HG03442 (cell line): ENCODE results near the gene SMAD3.
A peak's percentile ranks its signal among the peaks of the same experiment; 100 is the strongest.
"Not testable (repeated sequence)": the region's sequence is repeated elsewhere in the genome, so short reads cannot be mapped to it uniquely, and the experiment has no call there.

Experiments used
- ATAC-seq: cut with Tn5 transposase; IDR thresholded peaks from one replicate; pipeline ENCODE4 v1.9.1; 2021; ENCODE audit warnings: mild to moderate bottlenecking, moderate library complexity; ENCODE audit not compliant: unreplicated experiment

Gene SMAD3

GRCh38 chr15:67062369-67062985, 2.9 kb upstream of the SMAD3 start:
- no peak for ATAC-seq

GRCh38 chr15:67063689-67064606, 1.5 kb upstream of the SMAD3 start:
- ATAC-seq: no peak

DNA sequence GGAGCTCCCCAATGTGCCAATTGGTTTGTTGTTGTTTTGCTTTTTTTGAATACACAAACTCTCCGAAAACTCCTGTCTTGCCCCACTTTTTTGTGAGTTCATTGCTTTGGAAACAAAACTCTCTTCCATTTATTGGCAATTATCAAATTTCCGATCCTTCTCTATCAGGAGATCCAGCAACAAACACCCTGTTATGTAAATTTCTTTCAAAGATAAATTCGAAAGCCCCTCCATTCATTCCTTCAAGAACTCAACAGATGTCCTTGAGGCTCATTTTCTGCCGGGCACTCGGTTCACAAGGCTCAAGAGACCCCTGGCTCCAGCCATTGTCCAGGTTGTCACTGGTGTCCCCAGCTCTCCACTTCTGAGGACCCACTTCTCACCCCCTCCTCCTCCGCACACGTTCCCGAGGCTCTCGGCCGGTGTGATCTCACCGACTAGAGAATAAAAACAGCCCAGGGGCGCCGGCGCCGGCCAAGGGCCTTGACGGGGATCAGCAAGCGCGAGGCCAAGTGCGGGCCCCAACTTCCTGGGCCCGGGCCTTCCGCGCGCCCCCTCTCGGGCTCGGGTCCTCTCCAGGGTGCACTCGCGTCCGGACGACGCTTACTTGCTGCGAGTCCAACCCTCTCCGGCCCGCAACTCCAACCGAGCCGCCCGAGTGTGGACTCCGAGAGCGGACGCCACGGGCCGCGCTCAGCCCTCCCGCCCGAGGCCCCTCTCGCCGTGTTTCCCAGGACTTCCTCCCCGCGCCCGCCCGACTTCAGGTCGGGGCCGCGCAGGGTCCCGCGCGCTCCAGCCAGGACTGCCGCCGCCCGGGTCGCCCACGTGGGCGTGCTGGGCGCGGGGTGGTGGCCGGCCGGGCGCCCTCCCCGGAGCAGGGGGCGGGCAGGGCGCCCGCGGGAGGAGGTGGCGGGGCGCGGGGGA, 533 bp upstream of the SMAD3 start:
- peak; percentile 29 for ATAC-seq

DNA sequence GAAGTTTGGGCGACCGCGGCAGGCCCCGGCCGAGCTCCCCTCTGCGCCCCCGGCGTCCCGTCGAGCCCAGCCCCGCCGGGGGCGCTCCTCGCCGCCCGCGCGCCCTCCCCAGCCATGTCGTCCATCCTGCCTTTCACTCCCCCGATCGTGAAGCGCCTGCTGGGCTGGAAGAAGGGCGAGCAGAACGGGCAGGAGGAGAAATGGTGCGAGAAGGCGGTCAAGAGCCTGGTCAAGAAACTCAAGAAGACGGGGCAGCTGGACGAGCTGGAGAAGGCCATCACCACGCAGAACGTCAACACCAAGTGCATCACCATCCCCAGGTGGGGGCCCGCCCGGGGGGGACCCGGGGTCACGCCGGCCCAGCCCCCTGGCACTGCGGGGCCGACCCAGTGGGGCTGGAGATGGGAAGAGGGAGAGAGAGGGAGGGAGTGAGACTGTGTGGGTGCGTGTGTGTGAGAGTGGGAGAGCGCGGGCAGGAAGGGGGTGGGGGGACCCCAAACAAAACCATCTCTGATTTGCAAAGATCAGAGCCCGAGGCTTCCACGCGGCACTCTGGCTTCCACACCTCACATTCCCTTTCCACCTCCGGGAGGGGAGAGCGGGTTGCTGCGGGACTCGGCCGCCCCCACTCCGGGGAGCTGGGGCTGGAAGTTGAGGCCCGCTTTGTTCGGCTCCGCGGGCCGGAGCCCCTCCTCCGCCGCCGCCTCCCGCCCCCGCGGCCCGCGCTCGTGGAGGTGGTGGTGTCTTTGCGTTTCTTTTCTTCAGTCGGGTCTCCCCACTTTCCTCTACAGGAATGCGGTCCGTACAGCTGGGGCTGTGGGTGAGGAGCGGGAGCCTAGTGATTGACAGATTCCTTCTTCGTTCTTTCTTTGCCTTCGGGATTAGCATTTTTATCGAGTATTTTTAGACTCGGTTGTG, 898 bp downstream of the SMAD3 start:
- no peak for ATAC-seq

DNA sequence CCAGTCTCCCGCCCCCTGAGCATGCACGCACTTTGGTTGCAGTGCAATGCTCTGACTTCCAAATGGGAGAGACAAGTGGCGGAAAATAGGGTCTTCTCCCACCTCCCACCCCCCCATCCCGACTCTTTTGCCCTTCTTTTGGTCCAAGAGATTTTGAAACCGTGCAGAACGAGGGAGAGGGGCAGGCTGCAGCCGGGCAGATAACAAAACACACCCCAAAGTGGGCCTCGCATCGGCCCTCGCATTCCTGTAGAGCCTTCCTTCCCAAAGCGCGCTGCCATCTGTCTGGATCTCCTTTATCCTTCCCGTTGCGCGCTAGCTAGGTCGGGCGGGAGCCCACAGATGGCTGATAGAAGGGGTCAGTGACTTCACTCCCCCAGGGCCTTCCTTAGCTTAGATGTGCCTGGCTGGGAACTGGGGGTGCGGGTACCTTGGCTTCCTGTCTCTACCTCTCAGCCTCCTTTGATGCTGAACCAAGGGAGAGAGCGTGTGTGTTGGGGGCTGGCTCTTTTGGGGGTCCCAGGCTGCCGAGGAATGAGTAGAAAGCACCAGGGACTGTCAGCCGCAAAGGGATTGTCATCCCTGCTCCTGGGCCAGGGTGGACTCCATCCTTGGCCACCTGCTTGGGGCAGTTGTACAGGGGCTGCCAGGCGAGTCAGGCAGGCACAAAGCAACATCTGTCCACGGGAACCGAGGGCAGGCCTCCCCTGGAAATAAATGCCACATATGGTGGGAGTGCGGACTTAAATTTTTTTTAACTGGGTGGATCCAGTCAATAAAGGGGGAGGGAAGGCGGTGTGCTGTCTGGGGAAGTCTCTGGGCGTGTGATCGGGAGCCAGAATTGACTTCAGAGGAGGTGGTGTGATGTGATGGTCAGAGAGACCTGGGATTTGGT, 1.8 kb downstream of the SMAD3 start:
- ATAC-seq: no peak

DNA sequence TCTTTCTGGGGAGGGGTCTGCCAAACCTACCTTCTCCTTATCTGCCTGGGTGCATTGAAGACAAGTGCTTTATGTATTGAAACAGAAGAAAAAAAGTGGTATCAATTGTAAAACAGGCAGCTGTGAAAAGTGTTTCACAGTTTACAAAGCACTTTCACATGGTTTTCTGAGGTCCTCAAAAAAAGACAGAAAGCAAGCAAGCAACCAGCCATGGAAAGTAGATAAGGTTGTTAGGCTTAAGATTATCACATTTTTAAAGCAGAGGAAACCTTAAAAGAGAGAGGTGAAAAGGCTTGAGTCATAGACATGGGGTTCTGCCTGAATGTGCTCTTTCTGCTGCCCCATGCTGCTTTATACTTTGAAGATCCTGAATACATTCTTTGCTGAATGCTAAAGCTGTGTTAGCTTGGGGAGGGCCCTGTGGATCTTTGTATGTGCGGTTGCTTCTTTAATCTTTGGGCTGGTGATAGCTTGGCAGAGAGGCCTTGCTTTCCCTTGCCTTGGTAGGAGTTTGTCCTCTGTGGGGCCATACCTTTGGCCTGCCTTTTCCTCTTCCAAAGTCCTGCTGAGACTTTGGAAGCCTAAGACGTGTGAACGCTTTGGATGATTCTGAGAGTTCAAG, 2.6 kb downstream of the SMAD3 start:
- no peak for ATAC-seq

GRCh38 chr15:67068710-67069400, 3.5 kb downstream of the SMAD3 start:
- ATAC-seq: no peak

GRCh38 chr15:67070150-67070549, 4.7 kb downstream of the SMAD3 start:
- no peak for ATAC-seq

- ATAC-seq: no peak
These were observed 5.7 kb downstream of the SMAD3 start for GRCh38 chr15:67070892-67071664.

- ATAC-seq: no peak
These were observed 7.0 kb downstream of the SMAD3 start for GRCh38 chr15:67072442-67072841.

GRCh38 chr15:67072958-67073357, 7.6 kb downstream of the SMAD3 start:
- ATAC-seq: no peak

- no peak for ATAC-seq
These were observed 9.5 kb downstream of the SMAD3 start for GRCh38 chr15:67074886-67075229.

GRCh38 chr15:67075555-67076135, 10.2 kb downstream of the SMAD3 start:
- ATAC-seq: not testable (repeated sequence)

DNA sequence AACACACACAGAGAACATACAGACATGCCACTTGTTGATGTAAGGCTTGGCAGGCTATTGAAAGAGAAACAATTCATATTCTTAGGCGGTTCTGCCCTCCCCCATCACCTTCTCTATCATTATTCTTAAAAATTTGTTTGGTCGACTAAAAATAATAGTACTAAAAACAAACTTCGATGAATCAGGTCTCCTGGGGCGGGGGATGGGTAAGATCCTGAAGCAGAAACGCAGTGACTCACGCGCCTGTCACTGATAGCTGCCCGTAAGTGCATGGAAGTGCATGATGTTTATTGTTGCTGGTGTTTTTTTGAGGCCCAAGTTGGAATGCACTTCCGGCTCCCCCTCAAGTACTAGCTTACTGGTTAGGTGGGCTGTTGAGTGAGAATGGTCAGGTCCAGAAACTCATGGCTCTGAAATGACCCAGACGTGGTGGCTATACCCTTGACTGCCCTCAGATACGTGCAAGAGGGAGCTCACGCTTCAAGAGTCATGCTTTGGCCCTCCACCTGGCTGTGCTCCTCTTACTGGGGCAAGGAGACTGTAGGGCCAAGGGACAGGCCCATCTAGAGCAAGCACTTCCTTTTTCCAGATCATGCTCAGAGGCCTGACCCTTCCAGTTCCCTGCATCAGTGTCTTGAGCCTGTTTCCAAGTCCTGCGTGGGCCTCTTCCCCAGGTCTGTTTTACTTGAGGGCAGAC, 10.9 kb downstream of the SMAD3 start:
- ATAC-seq: no peak

GRCh38 chr15:67077641-67078215, 12.3 kb downstream of the SMAD3 start:
- ATAC-seq: no peak

DNA sequence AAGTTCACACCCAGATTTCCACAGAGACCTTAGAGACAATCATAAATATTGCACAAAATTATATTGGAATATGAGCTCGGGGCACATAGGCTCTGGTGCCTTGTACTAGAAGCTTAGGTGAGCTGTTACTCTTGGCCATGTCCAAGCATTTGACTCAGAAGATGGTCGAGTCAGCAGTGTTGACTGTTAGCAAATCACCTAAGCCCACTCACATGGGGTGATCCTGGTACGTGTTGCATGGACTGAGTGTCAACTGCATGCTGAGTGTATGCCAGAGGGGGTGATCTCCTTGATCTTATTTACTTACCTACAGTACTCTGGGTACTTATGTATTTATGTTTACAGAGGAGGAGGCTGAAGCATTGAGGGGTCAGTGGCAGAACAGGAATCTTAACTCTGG, 14.0 kb downstream of the SMAD3 start:
- ATAC-seq: no peak
